Spleen (tissue), 11 donors: ENCODE results near the gene MRPS31. TPM values are rescaled to one million over a fixed set of nuclear protein-coding genes. Genes with fewer than 3 reads are reported as not detected.

Source experiments
- DNase-seq: peaks from one replicate; pipeline ENCODE4 v3.0.0-alpha.2; 2020
- H3K27ac ChIP-seq, 8 donors: fragments of 200-600 bp; sonication (generic) in 7 of 8; 1 replicate in 4 of 8; 2 replicates in 4 of 8; pipeline versions ENCODE4 v1.5.0 to v1.8.0; 2016 to 2021; ENCODE audit warnings: inconsistent platforms in 4 of 8, mild to moderate bottlenecking in 4 of 8, moderate library complexity in 1 of 8
- H3K27me3 ChIP-seq, 7 donors: fragments of 200-600 bp; sonication (generic) in 6 of 7; replicated peaks in 1 of 7; 1 replicate in 4 of 7; 2 replicates in 3 of 7; pipeline versions ENCODE4 v1.5.0 to v1.8.0; 2016 to 2021; ENCODE audit warnings: inconsistent platforms in 3 of 7, mild to moderate bottlenecking in 1 of 7
- H3K36me3 ChIP-seq, 6 donors: fragments of 200-600 bp; sonication (generic) in 5 of 6; 1 replicate in 4 of 6; 2 replicates in 2 of 6; pipeline versions ENCODE4 v1.5.0 to v1.8.0; 2016 to 2021; ENCODE audit warnings: inconsistent platforms in 2 of 6
- H3K4me1 ChIP-seq, 6 donors: fragments of 200-600 bp; sonication (generic) in 5 of 6; 1 replicate in 3 of 6; 2 replicates in 3 of 6; pipeline versions ENCODE4 v1.5.0 to v1.8.0; 2016 to 2021; ENCODE audit warnings: inconsistent platforms in 3 of 6
- H3K4me3 ChIP-seq, 8 donors: fragments of 200-600 bp; sonication (generic) in 7 of 8; 1 replicate in 4 of 8; 2 replicates in 4 of 8; pipeline versions ENCODE4 v1.5.0 to v1.8.0; 2016 to 2021; ENCODE audit warnings: inconsistent platforms in 4 of 8, mild to moderate bottlenecking in 4 of 8, moderate library complexity in 2 of 8
- H3K9me3 ChIP-seq, 8 donors: fragments of 200-600 bp; sonication (generic) in 7 of 8; 1 replicate in 4 of 8; 2 replicates in 4 of 8; pipeline versions ENCODE4 v1.5.0 to v1.8.0; 2016 to 2021; ENCODE audit warnings: inconsistent platforms in 4 of 8
- CTCF ChIP-seq, 11 experiments: fragments of 200-600 bp in 7 of 11; fragments of 450-650 bp in 4 of 11; sonication (generic) in 4 of 11; IDR thresholded peaks in 8 of 11; conservative IDR thresholded peaks in 3 of 11; 1 replicate in 7 of 11; 2 replicates in 4 of 11; pipeline versions ENCODE4 v1.4.0 to v1.8.0; 2016 to 2021; ENCODE audit warnings: antibody characterized with exemption in 11 of 11, inconsistent platforms in 4 of 11, mild to moderate bottlenecking in 1 of 11
- POLR2A ChIP-seq, 3 donors: fragments of 450-650 bp; IDR thresholded peaks; one replicate each; pipeline ENCODE4 v1.5.1; 2017; ENCODE audit warnings: antibody characterized with exemption in 3 of 3, mild to moderate bottlenecking in 1 of 3
- POLR2AphosphoS5 ChIP-seq, 3 donors: sonication (generic); formaldehyde crosslinking; IDR thresholded peaks; one replicate each; pipeline ENCODE4 v1.5.1; 2017; ENCODE audit warnings: antibody characterized with exemption in 3 of 3
- WGBS, 5 donors: extraction: QIAGEN DNeasy Blood & Tissue Kit in 3 of 5; methylation state at CpG; one replicate each; pipeline versions ENCODE4 v1.1.5 to v1.1.7; 2013 to 2018; 5-methylcytosine and 5-hydroxymethylcytosine counted together
- intact Hi-C: fragments of 100-400 bp; cut with DNase I; formaldehyde crosslinking; loops from one replicate; pipeline ENCODE4 v1.15.0; 2023; ENCODE audit warnings: low total_unique reads
- polyA plus RNA-seq, 3 donors: library from polyadenylated mRNA; stranded (reverse); fragments of 200-250 nt; gene quantifications; one replicate each; pipeline ENCODE4 v1.2.1, GENCODE V29; 2013
- total RNA-seq, 7 donors: library from RNA; depleted of rRNA in 3 of 7; stranded (reverse); fragments of >200 nt in 3 of 7; fragmentation: NEBNext Ultra II Directional in 4 of 7; extraction: Animal tissue kit (Norgen Biotek cat#: 25700) in 4 of 7; gene quantifications; one replicate each; pipeline versions ENCODE4 v1.1.0 to v1.2.1, GENCODE V29; 2016 to 2021
- donor health status: healthy with polysubstance abuse.
- donor health status: DM: no; HTN: no; CAD: no; lungs with moderate emphysema.
- donor health status: DM: no; HTN: no; CAD: no.
- donor health status: Bipolar disorder and iron deficiency.
- donor health status: healthy.
- donor health status: DM: no; HTN: no; CAD: no.
- donor health status: DM: yes; HTN: yes; CAD: no.

MRPS31 gene
- total and polyA plus RNA-seq, 10 donors: 16.8 to 33.2 (median 28.1) TPM

GRCh38 chr13:40779796-40780285 lies 8.9 kb upstream of the MRPS31 start:
- Histone ChIP-seq H3K36me3 (no peaks in the 10 kb centered on the region), H3K27me3 (no peaks in the 10 kb centered on the region), H3K4me3 (no peak overlapping the region), H3K4me1 (peaks cover 4 to 31% (median 19%) of the 10 kb centered on the region in 6 donors), H3K9me3 (no peaks in the 10 kb centered on the region), H3K27ac (no peak overlapping the region)
- intact Hi-C loops: loop anchor here (5.0 kb wide), 1 partner anchor 1098 kb away; no protein-coding TSS in a partner anchor
- WGBS, 5 donors: 95 to 97% (median 96%) methylated on average over 5 of the region's 5 CpGs
- DNase-seq: no peak
- TF ChIP-seq CTCF (IDR thresholded peaks at IDR 0.05 in 8 of 11, conservative IDR thresholded peaks at IDR 0.05 in 3 of 11) (no peak), POLR2A (IDR thresholded peaks at IDR 0.05) (no peak), POLR2AphosphoS5 (IDR thresholded peaks at IDR 0.05) (no peak)

GRCh38 chr13:40779049-40779448 lies 8.1 kb upstream of the MRPS31 start:
- no peak for DNase-seq
- no peaks in the 10 kb centered on the region for H3K36me3 ChIP-seq
- H3K4me3 ChIP-seq: no peak overlapping the region
- no peak overlapping the region for H3K27ac ChIP-seq
- H3K4me1 ChIP-seq: peaks cover 4 to 31% (median 19%) of the 10 kb centered on the region in 6 donors
- TF ChIP-seq CTCF (IDR thresholded peaks at IDR 0.05 in 8 of 11, conservative IDR thresholded peaks at IDR 0.05 in 3 of 11) (no peak), POLR2AphosphoS5 (IDR thresholded peaks at IDR 0.05) (no peak), POLR2A (IDR thresholded peaks at IDR 0.05) (no peak)
- intact Hi-C loops: loop anchor here (5.0 kb wide), 1 partner anchor 1097 kb away; no protein-coding TSS in a partner anchor
- WGBS, 5 donors: 44 to 52% (median 50%) methylated on average over 4 of the region's 4 CpGs
- H3K27me3 ChIP-seq: no peaks in the 10 kb centered on the region
- no peaks in the 10 kb centered on the region for H3K9me3 ChIP-seq

- H3K9me3 ChIP-seq: no peaks in the 10 kb centered on the region
- H3K27ac ChIP-seq: peak overlapping the region; percentile 48 to 88 (median 80)
- no peaks in the 10 kb centered on the region for H3K36me3 ChIP-seq
- intact Hi-C loops: loop anchor here (5.0 kb wide), 1 partner anchor 1095 kb away; no protein-coding TSS in a partner anchor
- H3K27me3 ChIP-seq: no peaks in the 10 kb centered on the region
- no peak overlapping the region for H3K4me3 ChIP-seq
- 50 to 77% (median 65%) methylated on average over 3 of the region's 3 CpGs for WGBS, 5 donors
- TF ChIP-seq POLR2A (IDR thresholded peaks at IDR 0.05): no peak
- no peak for TF ChIP-seq POLR2AphosphoS5 (IDR thresholded peaks at IDR 0.05)
- no peak for TF ChIP-seq CTCF (IDR thresholded peaks at IDR 0.05 in 8 of 11, conservative IDR thresholded peaks at IDR 0.05 in 3 of 11)
- H3K4me1 ChIP-seq: peaks cover 4 to 31% (median 19%) of the 10 kb centered on the region in 6 donors
- DNase-seq: no peak
These were observed 6.8 kb upstream of the MRPS31 start for GRCh38 chr13:40777809-40778175.

- Histone ChIP-seq H3K4me1 (peaks cover 4 to 31% (median 19%) of the 10 kb centered on the region in 6 donors), H3K27ac (peak overlapping the region; percentile 48 to 88 (median 80)), H3K4me3 (peak overlapping the region in 5 of 8 donors; percentile 19 to 61 (median 28)), H3K36me3 (no peaks in the 10 kb centered on the region), H3K9me3 (no peaks in the 10 kb centered on the region), H3K27me3 (no peaks in the 10 kb centered on the region)
- DNase-seq: no peak
- 9 to 18% (median 14%) methylated on average over 7 of the region's 7 CpGs for WGBS, 5 donors
- TF ChIP-seq POLR2AphosphoS5 (IDR thresholded peaks at IDR 0.05) (no peak), CTCF (IDR thresholded peaks at IDR 0.05 in 8 of 11, conservative IDR thresholded peaks at IDR 0.05 in 3 of 11) (peak; percentile 48 to 82 (median 76))
- intact Hi-C loops: loop anchor here (5.0 kb wide), 1 partner anchor 1095 kb away; no protein-coding TSS in a partner anchor
These were observed 6.3 kb upstream of the MRPS31 start for GRCh38 chr13:40777166-40777808.
